HepG2 (cell line): ENCODE results near the gene RDH14. TPM values are rescaled to one million over a fixed set of nuclear protein-coding genes. Genes with fewer than 3 reads are reported as not detected.

ENCODE experiments used
- ATAC-seq: fragments of 200-7000 bp; cut with Tn5 transposase; 3 replicates; pipeline ENCODE4 v1.9.1; 2020; ENCODE audit warnings: mild to moderate bottlenecking, moderate library complexity
- Bru-seq: library from RNA; stranded (reverse); fragments of 400-500 nt; gene quantifications from one replicate; lab custom pipeline; 2021; lab: Mats Ljungman, UMichigan
- BruChase-seq, 2 experiments: library from RNA; stranded (reverse); fragments of 400-500 nt; gene quantifications; one replicate each; lab custom pipeline; 2021; lab: Mats Ljungman, UMichigan
- BruUV-seq: library from RNA; stranded (reverse); fragments of 400-500 nt; replicated peaks from 2 replicates; lab custom pipeline; 2021; lab: Mats Ljungman, UMichigan
- CTCF ChIA-PET: fragments of 300-600 bp; formaldehyde crosslinking; extraction: SDS; loops from one replicate; lab custom pipeline; 2021; ENCODE audit warnings: low total read pairs, inconsistent platforms, low intra/inter-chr PET ratio; lab: Yijun Ruan, JAX
- POLR2A ChIA-PET: fragments of 350-600 bp; sonication (Branson Sonifier 250); formaldehyde crosslinking; loops from one replicate; lab custom pipeline; 2020; ENCODE audit warnings: antibody characterized with exemption, inconsistent platforms; lab: Yijun Ruan, JAX
- DNase-seq: peaks from one replicate; pipeline ENCODE4 v3.0.0-alpha.2; 2015; ENCODE audit warnings: low spot score
- FAIRE-seq: peaks from 3 replicates; lab custom pipeline; 2011; peaks lifted over from hg19 to GRCh38; lab: Jason Lieb, UNC
- H2AFZ ChIP-seq: one replicate; pipeline ENCODE4 v1.6.1; 2011; ENCODE audit warnings: low read length, inconsistent platforms
- H3K27ac ChIP-seq: fragments of 300-600 bp; 3 replicates; pipeline ENCODE4 v1.8.0; 2011; ENCODE audit warnings: mixed run types, mild to moderate bottlenecking, mixed read lengths, low read length, inconsistent platforms; ENCODE audit not compliant: insufficient read depth; ENCODE audit errors: extremely low read length
- H3K27me3 ChIP-seq, 2 experiments: fragments of 200-600 bp in 1 of 2; 2 replicates in 1 of 2; 3 replicates in 1 of 2; pipeline versions ENCODE4 v1.6.0 to v1.8.0; 2011; ENCODE audit warnings: low read length in 2 of 2, mild to moderate bottlenecking in 2 of 2, moderate library complexity in 2 of 2, inconsistent platforms in 1 of 2; ENCODE audit not compliant: insufficient read depth in 2 of 2, control insufficient read depth in 1 of 2
- H3K36me3 ChIP-seq, 2 experiments: fragments of 200-600 bp in 1 of 2; replicated peaks in 1 of 2; 2 replicates in 1 of 2; 3 replicates in 1 of 2; pipeline versions ENCODE4 v1.5.1 to v1.8.0; 2011; ENCODE audit warnings: low read length in 2 of 2, inconsistent platforms in 1 of 2; ENCODE audit not compliant: insufficient read depth in 2 of 2, control insufficient read depth in 1 of 2
- H3K4me1 ChIP-seq: 2 replicates; pipeline ENCODE4 v1.5.1; 2012; ENCODE audit warnings: low read length, inconsistent platforms; ENCODE audit not compliant: insufficient read depth
- H3K4me2 ChIP-seq: 2 replicates; pipeline ENCODE4 v1.6.0; 2011; ENCODE audit warnings: low read depth, low read length, inconsistent platforms
- H3K4me3 ChIP-seq, 3 experiments: fragments of 200-600 bp in 1 of 3; sonication (generic), shearing (Covaris generic) in 1 of 3; replicated peaks in 1 of 3; 2 replicates each; pipeline ENCODE4 v1.5.1; 2011 to 2016; ENCODE audit warnings: low read length in 3 of 3, inconsistent platforms in 2 of 3, low read depth in 2 of 3, mild to moderate bottlenecking in 2 of 3, control low read depth in 1 of 3, mixed read lengths in 1 of 3; ENCODE audit not compliant: insufficient read depth in 1 of 3
- H3K79me2 ChIP-seq: one replicate; pipeline ENCODE4 v1.6.1; 2011; ENCODE audit warnings: low read length, inconsistent platforms; ENCODE audit not compliant: insufficient read depth
- H3K9ac ChIP-seq: 2 replicates; pipeline ENCODE4 v1.6.0; 2011; ENCODE audit warnings: mild to moderate bottlenecking, low read depth, low read length, inconsistent platforms; ENCODE audit not compliant: insufficient read depth
- H3K9me3 ChIP-seq: 2 replicates; pipeline ENCODE4 v1.5.1; 2012; ENCODE audit warnings: mild to moderate bottlenecking, low read length
- H4K20me1 ChIP-seq: 2 replicates; pipeline ENCODE4 v1.6.0; 2011; ENCODE audit warnings: inconsistent platforms, mild to moderate bottlenecking, low read length, moderate library complexity; ENCODE audit not compliant: insufficient read depth
- AHR ChIP-seq: IDR thresholded peaks from 2 replicates; pipeline ENCODE4 v1.6.1; 2018; ENCODE audit warnings: missing genetic modification reagents, missing compliant biosample characterization
- BHLHE40 ChIP-seq: IDR thresholded peaks from 2 replicates; pipeline ENCODE4 v1.6.1; 2011; ENCODE audit warnings: low read length, improper control_type of control experiment
- BORCS8-MEF2B ChIP-seq: sonication (generic); formaldehyde crosslinking; IDR thresholded peaks from 2 replicates; pipeline ENCODE4 v1.8.0; 2022; ENCODE audit warnings: mild to moderate bottlenecking, missing genetic modification reagents
- PATZ1 ChIP-seq: sonication (generic); formaldehyde crosslinking; IDR thresholded peaks from 2 replicates; pipeline ENCODE4 v1.4.0; 2020; ENCODE audit warnings: missing genetic modification reagents
- SCMH1 ChIP-seq: sonication (generic); formaldehyde crosslinking; IDR thresholded peaks from 2 replicates; pipeline ENCODE4 v1.9.0; 2021; ENCODE audit warnings: missing genetic modification reagents, mild to moderate bottlenecking, borderline replicate concordance
- SNAPC5 ChIP-seq: sonication (generic); formaldehyde crosslinking; IDR thresholded peaks from 2 replicates; pipeline ENCODE4 v1.8.1; 2023; ENCODE audit warnings: mild to moderate bottlenecking, missing genetic modification reagents, borderline replicate concordance
- SRF ChIP-seq: IDR thresholded peaks from 2 replicates; pipeline ENCODE4 v1.6.1; 2011; ENCODE audit warnings: mild to moderate bottlenecking, low read depth, low read length, moderate library complexity
- STAT5B ChIP-seq: sonication (generic); formaldehyde crosslinking; IDR thresholded peaks from 2 replicates; pipeline ENCODE4 v1.4.0; 2020; ENCODE audit warnings: missing genetic modification reagents
- ZKSCAN5 ChIP-seq: sonication (generic); formaldehyde crosslinking; IDR thresholded peaks from 2 replicates; pipeline ENCODE4 v1.5.1; 2020; ENCODE audit warnings: mild to moderate bottlenecking, missing genetic modification reagents
- ZNF639 ChIP-seq: conservative IDR thresholded peaks from 2 replicates; pipeline ENCODE4 v1.6.1; 2018; ENCODE audit warnings: missing genetic modification reagents
- ZNF800 ChIP-seq: sonication (generic); formaldehyde crosslinking; IDR thresholded peaks from 2 replicates; pipeline ENCODE4 v1.4.0; 2020; ENCODE audit warnings: missing genetic modification reagents
- WGBS: methylation state at CpG from one replicate; pipeline ENCODE4 v1.1.6; 2017; ENCODE audit warnings: low lambda C conversion rate; 5-methylcytosine and 5-hydroxymethylcytosine counted together
- in situ Hi-C: cut with HindIII; loops from 2 replicates; pipeline ENCODE4 v1.10.0; 2017; ENCODE audit warnings: low pct_unique_long_range_greater_than_20kb; ENCODE audit not compliant: extremely low pct_ligation_motif_present
- intact Hi-C: fragments of 100-400 bp; cut with micrococcal nuclease; formaldehyde crosslinking; loops from one replicate; pipeline ENCODE4 v1.10.0; 2022; ENCODE audit not compliant: unreplicated experiment
- long read RNA-seq, 2 experiments: library from RNA in 1 of 2; library from polyadenylated mRNA in 1 of 2; stranded (forward) in 1 of 2; unstranded in 1 of 2; transcript quantifications; one replicate each; pipeline ENCODE4 v2.0.0, GENCODE V29; 2019 to 2022
- polyA minus RNA-seq, 3 experiments: library from RNA; depleted of rRNA, polyadenylated mRNA; stranded (reverse); fragments of >200 nt; gene quantifications; 2 replicates each; pipeline ENCODE4 v1.2.3, GENCODE V29; 2011; ENCODE audit warnings: low replicate concordance in 1 of 3
- polyA plus RNA-seq, 8 experiments: library from polyadenylated mRNA; depleted of rRNA in 3 of 8; stranded (reverse) in 7 of 8; unstranded in 1 of 8; fragments of >200 nt; fragmentation: Illumina TruSeq in 4 of 8; extraction: Trizol in 4 of 8; gene quantifications; 2 replicates each; pipeline versions ENCODE4 v1.2.1 to v1.2.3, GENCODE V29; 2011 to 2016; ENCODE audit warnings: low read depth in 4 of 8, missing spikeins in 1 of 8, mixed read lengths in 1 of 8; ENCODE audit not compliant: insufficient read depth in 1 of 8
- total RNA-seq, 5 experiments: library from RNA; depleted of rRNA; stranded (reverse); fragments of >200 nt; fragmentation: Illumina TruSeq; extraction: Trizol; gene quantifications; 2 replicates each; pipeline ENCODE4 v1.2.3, GENCODE V29; 2016; ENCODE audit warnings: low read depth in 1 of 5

Gene RDH14
- total RNA-seq (2016; rRNA removed; fragmentation: Illumina TruSeq; extraction: Trizol): 37.4 and 39.9 TPM in 2 replicates
- 15.3 and 17.0 TPM in 2 replicates for total RNA-seq (2016; cell fraction: cytosol; rRNA removed; fragmentation: Illumina TruSeq; extraction: Trizol; ENCODE audit: low read depth)
- 34.6 and 37.8 TPM in 2 replicates for total RNA-seq (2016; cell fraction: insoluble cytoplasmic fraction; rRNA removed; fragmentation: Illumina TruSeq; extraction: Trizol)
- 32.5 and 33.9 TPM in 2 replicates for total RNA-seq (2016; cell fraction: membrane; rRNA removed; fragmentation: Illumina TruSeq; extraction: Trizol)
- 32.4 and 33.3 TPM in 2 replicates for total RNA-seq (2016; cell fraction: nucleus; rRNA removed; fragmentation: Illumina TruSeq; extraction: Trizol)
- polyA plus RNA-seq (2011; rRNA removed): 22.8 and 27.4 TPM in 2 replicates
- 14.4 and 20.5 TPM in 2 replicates for polyA plus RNA-seq (2011; cell fraction: cytosol; rRNA removed)
- polyA plus RNA-seq (2011; cell fraction: nucleus; rRNA removed): 6.1 and 7.8 TPM in 2 replicates
- polyA plus RNA-seq (2012): 19.2 and 23.3 TPM in 2 replicates
- polyA plus RNA-seq (2016; cell fraction: cytosol; fragmentation: Illumina TruSeq; extraction: Trizol; ENCODE audit: low read depth): 14.0 and 14.5 TPM in 2 replicates
- 36.2 and 44.0 TPM in 2 replicates for polyA plus RNA-seq (2016; cell fraction: insoluble cytoplasmic fraction; fragmentation: Illumina TruSeq; extraction: Trizol; ENCODE audit: low read depth)
- polyA plus RNA-seq (2016; cell fraction: membrane; fragmentation: Illumina TruSeq; extraction: Trizol; ENCODE audit: low read depth): 23.0 and 23.2 TPM in 2 replicates
- 55.4 and 58.2 TPM in 2 replicates for polyA plus RNA-seq (2016; cell fraction: nucleus; fragmentation: Illumina TruSeq; extraction: Trizol; ENCODE audit: insufficient read depth, low read depth)
- polyA minus RNA-seq (2011; rRNA and poly(A)+ RNA removed; ENCODE audit: low replicate concordance): 5.4 and 8.6 TPM in 2 replicates
- 14.2 and 16.1 TPM in 2 replicates for polyA minus RNA-seq (2011; cell fraction: cytosol; rRNA and poly(A)+ RNA removed)
- polyA minus RNA-seq (2011; cell fraction: nucleus; rRNA and poly(A)+ RNA removed): 12.5 and 18.0 TPM in 2 replicates
- percentile 95 among the genes with signal in this experiment for Bru-seq, nascent RNA
- BruChase-seq, experiment 1, labeled RNA remaining after a 6-hour chase: percentile 96 among the genes with signal in this experiment
- BruChase-seq, experiment 2, labeled RNA remaining after a 2-hour chase: percentile 99 among the genes with signal in this experiment
- long read RNA-seq, experiment 1, transcript RDH14-201 (2 exons, 1,587 nt): major isoform, 47 of 51 reads
- long read RNA-seq, experiment 1, partial matches to known transcripts: 2 of 51 reads
- long read RNA-seq, experiment 1, other reads (novel, unspliced or antisense): 1 of 51 reads
- long read RNA-seq, experiment 2, transcript RDH14-201 (2 exons, 1,587 nt): major isoform, 70 of 97 reads
- long read RNA-seq, experiment 2, partial matches to known transcripts: 0 of 97 reads
- long read RNA-seq, experiment 2, other reads (novel, unspliced or antisense): 27 of 97 reads

GRCh38 chr2:18560031-18560796 is at the start of gene RDH14:
Gene RDH14 (minus strand): TSS chr2:18560653. CDS start chr2:18560572, 81 bp downstream.
- ChIA-PET POLR2A (interaction anchor here (0.6 to 3.9 kb wide), 24 partner anchors 9 to 1511 kb away, joined by 3 to 19 read pairs (median 4); partner anchors contain the start of gene TTC32), CTCF (no interaction called here)
- H3K9ac ChIP-seq: peak within 1 kb of the TSS; percentile 93
- H3K79me2 ChIP-seq: peaks cover 21% of the 10 kb centered on the region
- peaks cover 2 to 4% of the 10 kb centered on the region in 2 experiments; a peak in 4 of 5 replicates for H3K36me3 ChIP-seq
- peak; percentile 94 for ATAC-seq
- FAIRE-seq: peak; percentile 94
- in situ Hi-C loops: no loop called here
- H3K27ac ChIP-seq: peak within 1 kb of the TSS; percentile 87
- DNase-seq: peak; percentile 97
- no peaks in the 10 kb centered on the region for H3K9me3 ChIP-seq
- H3K4me2 ChIP-seq: peak within 1 kb of the TSS; percentile 95
- H3K4me3 ChIP-seq: peak within 1 kb of the TSS; percentile 78 to 84 (median 83)
- peaks cover 27% of the 10 kb centered on the region for H3K4me1 ChIP-seq
- no peaks in the 10 kb centered on the region for H3K27me3 ChIP-seq
- under 1% methylated on average over 30 of the region's 81 CpGs for WGBS
- BruUV-seq: no TSS peak
- peak within 1 kb of the TSS; percentile 78 for H2AFZ ChIP-seq
- intact Hi-C loops: loop anchor here (1.0 to 5.0 kb wide), 3 partner anchors 173 to 461 kb away; no protein-coding TSS in a partner anchor
- peaks cover 4% of the 10 kb centered on the region; the same call in 1 of the 2 replicates for H4K20me1 ChIP-seq
- peak; percentile 41; the same call in 1 of the 2 replicates for TF ChIP-seq BHLHE40
- peak; percentile 89 for TF ChIP-seq PATZ1
- TF ChIP-seq STAT5B: no peak
- TF ChIP-seq SCMH1 (CRISPR knock-in tag): no peak
- TF ChIP-seq ZNF800 (CRISPR knock-in tag): peak; percentile 83; the same call in 1 of the 2 replicates
- peak; percentile 83 for TF ChIP-seq AHR (CRISPR knock-in tag)
- TF ChIP-seq ZKSCAN5 (CRISPR knock-in tag): no peak
- peak; percentile 97 for TF ChIP-seq ZNF639 (CRISPR knock-in tag)
- TF ChIP-seq BORCS8-MEF2B (CRISPR knock-in tag): peak; percentile 87
- TF ChIP-seq SRF: no peak; the same call in 1 of the 2 replicates
- peak; percentile 96 for TF ChIP-seq SNAPC5 (CRISPR knock-in tag)
